ENCODE data around the gene MANF. TPM values are rescaled to one million over a fixed set of nuclear protein-coding genes. Genes with fewer than 3 reads are reported as not detected.

Gene MANF
- total and polyA plus RNA-seq, 2 of the 13 experiments (the other 11 are each of a cell fraction or from before 2014, with no cell fraction given) = 55.4 to 269 TPM

DNA sequence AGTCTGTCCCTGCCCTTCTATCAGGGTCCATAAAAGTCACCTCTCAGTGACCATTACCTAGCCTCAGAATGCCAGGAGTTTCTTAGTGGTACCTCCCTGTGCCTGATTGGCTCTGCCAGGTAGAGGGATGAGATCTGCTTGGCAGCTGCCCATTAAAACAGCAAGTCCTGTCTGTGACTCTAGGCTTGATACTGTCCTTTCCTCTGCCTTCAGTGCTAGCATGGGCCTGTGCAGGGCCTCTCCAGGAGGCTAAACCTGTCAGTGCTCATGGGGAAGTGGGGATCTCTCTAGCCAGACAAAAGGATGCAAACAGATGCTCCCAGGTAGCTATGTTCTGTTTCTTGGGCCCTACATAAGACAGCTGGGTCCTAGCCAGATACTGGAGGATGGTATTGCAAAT is 10.0 kb upstream of the MANF start:
- ATAC-seq = no peak
- in situ Hi-C loops (cut with HindIII; ENCODE audit: extremely low pct_ligation_motif_present, low pct_unique_long_range_greater_than_20kb) = loop anchor here (10.0 kb wide), 1 partner anchor 270 kb away; no protein-coding TSS in a partner anchor

DNA sequence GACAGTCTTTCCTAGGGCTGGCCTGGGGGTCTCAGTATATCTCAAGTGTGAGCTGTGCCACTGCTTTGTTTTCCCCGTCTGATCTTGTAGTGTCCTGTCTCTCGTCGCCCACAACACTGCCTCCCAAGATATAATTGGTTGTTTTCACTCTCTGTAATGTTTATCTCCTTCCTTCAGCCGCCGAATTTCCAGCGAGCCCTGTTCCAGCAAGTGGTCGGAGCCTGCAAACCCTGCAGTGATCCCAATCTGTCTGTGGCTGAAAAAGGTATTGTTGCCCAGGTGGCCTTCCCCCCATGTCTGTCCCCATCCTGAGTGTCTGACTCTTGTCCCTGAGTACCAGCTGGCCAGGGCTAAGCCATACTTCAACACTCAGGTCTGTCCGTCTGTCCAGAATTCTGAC is 9.5 kb upstream of the MANF start:
- Histone ChIP-seq H4K20me1 (ENCODE audit: insufficient read depth, low read length) (no peaks in the 10 kb centered on the region), H3K4me3 (replicated peaks in 1 of 3; ENCODE audit: insufficient read depth in 1 of 3, low read depth in 2 of 3, low read length in 3 of 3) (no peak overlapping the region), H2AFZ (ENCODE audit: low read length) (no peak overlapping the region), H3K4me1 (ENCODE audit: insufficient read depth, low read length) (peaks cover 4% of the 10 kb centered on the region), H3K27me3 (ENCODE audit: control insufficient read depth in 1 of 2, insufficient read depth in 2 of 2, low read length in 2 of 2) (peaks cover 9 to 60% of the 10 kb centered on the region in 2 experiments; a peak in 4 of 5 replicates), H3K9ac (ENCODE audit: insufficient read depth, low read depth, low read length) (no peak overlapping the region), H3K27ac (ENCODE audit: extremely low read length, insufficient read depth, low read length) (no peak overlapping the region), H3K79me2 (ENCODE audit: insufficient read depth, low read length) (no peaks in the 10 kb centered on the region), H3K4me2 (ENCODE audit: low read depth, low read length) (no peak overlapping the region), H3K9me3 (ENCODE audit: low read length) (no peaks in the 10 kb centered on the region), H3K36me3 (replicated peaks in 1 of 2; ENCODE audit: control insufficient read depth in 1 of 2, insufficient read depth in 2 of 2, low read length in 2 of 2) (no peaks in the 10 kb centered on the region)
- 9% methylated on average over 8 of the region's 8 CpGs for WGBS (ENCODE audit: low lambda C conversion rate)
- ATAC-seq = no peak
- intact Hi-C loops (cut with micrococcal nuclease; ENCODE audit: unreplicated experiment) = no loop called here
- ChIA-PET CTCF (ENCODE audit: low intra/inter-chr PET ratio, low total read pairs) (no interaction called here), POLR2A (no interaction called here)
- no peak for DNase-seq (ENCODE audit: low spot score)
- no peak for FAIRE-seq
- in situ Hi-C loops (cut with HindIII; ENCODE audit: extremely low pct_ligation_motif_present, low pct_unique_long_range_greater_than_20kb) = loop anchor here (10.0 kb wide), 1 partner anchor 271 kb away; no protein-coding TSS in a partner anchor
- BruUV-seq (replicated peaks) = no TSS peak
- TF ChIP-seq ZMYM4 (CRISPR knock-in tag; IDR thresholded peaks at IDR 0.05) = no peak
- no peak for TF ChIP-seq ZNF510 (CRISPR knock-in tag; IDR thresholded peaks at IDR 0.05; ENCODE audit: low read depth)
- TF ChIP-seq ZNF441 (CRISPR knock-in tag; IDR thresholded peaks at IDR 0.05; ENCODE audit: borderline replicate concordance) = no peak
- TF ChIP-seq, protein P1, sequence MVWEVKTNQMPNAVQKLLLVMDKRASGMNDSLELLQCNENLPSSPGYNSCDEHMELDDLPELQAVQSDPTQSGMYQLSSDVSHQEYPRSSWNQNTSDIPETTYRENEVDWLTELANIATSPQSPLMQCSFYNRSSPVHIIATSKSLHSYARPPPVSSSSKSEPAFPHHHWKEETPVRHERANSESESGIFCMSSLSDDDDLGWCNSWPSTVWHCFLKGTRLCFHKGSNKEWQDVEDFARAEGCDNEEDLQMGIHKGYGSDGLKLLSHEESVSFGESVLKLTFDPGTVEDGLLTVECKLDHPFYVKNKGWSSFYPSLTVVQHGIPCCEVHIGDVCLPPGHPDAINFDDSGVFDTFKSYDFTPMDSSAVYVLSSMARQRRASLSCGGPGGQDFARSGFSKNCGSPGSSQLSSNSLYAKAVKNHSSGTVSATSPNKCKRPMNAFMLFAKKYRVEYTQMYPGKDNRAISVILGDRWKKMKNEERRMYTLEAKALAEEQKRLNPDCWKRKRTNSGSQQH (CRISPR knock-in tag; IDR thresholded peaks at IDR 0.05; ENCODE audit: low read depth) = no peak
- TF ChIP-seq, protein P2, sequence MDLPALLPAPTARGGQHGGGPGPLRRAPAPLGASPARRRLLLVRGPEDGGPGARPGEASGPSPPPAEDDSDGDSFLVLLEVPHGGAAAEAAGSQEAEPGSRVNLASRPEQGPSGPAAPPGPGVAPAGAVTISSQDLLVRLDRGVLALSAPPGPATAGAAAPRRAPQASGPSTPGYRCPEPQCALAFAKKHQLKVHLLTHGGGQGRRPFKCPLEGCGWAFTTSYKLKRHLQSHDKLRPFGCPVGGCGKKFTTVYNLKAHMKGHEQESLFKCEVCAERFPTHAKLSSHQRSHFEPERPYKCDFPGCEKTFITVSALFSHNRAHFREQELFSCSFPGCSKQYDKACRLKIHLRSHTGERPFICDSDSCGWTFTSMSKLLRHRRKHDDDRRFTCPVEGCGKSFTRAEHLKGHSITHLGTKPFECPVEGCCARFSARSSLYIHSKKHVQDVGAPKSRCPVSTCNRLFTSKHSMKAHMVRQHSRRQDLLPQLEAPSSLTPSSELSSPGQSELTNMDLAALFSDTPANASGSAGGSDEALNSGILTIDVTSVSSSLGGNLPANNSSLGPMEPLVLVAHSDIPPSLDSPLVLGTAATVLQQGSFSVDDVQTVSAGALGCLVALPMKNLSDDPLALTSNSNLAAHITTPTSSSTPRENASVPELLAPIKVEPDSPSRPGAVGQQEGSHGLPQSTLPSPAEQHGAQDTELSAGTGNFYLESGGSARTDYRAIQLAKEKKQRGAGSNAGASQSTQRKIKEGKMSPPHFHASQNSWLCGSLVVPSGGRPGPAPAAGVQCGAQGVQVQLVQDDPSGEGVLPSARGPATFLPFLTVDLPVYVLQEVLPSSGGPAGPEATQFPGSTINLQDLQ (CRISPR knock-in tag; IDR thresholded peaks at IDR 0.05) = no peak
- TF ChIP-seq ZNF460 (CRISPR knock-in tag; IDR thresholded peaks at IDR 0.05; ENCODE audit: borderline replicate concordance) = no peak
- no peak for TF ChIP-seq MTF1 (CRISPR knock-in tag; IDR thresholded peaks at IDR 0.05)
- TF ChIP-seq ZNF569 (CRISPR knock-in tag; IDR thresholded peaks at IDR 0.05; ENCODE audit: borderline replicate concordance) = no peak

More for the DNA sequence above, 10.0 kb upstream of the MANF start:
- Histone ChIP-seq H3K4me3 (replicated peaks in 1 of 3; ENCODE audit: insufficient read depth in 1 of 3, low read depth in 2 of 3, low read length in 3 of 3) (no peak overlapping the region), H3K27ac (ENCODE audit: extremely low read length, insufficient read depth, low read length) (no peak overlapping the region), H3K27me3 (ENCODE audit: control insufficient read depth in 1 of 2, insufficient read depth in 2 of 2, low read length in 2 of 2) (peaks cover 7 to 60% of the 10 kb centered on the region in 2 experiments; a peak in 4 of 5 replicates), H3K9ac (ENCODE audit: insufficient read depth, low read depth, low read length) (no peak overlapping the region), H3K4me2 (ENCODE audit: low read depth, low read length) (no peak overlapping the region), H4K20me1 (ENCODE audit: insufficient read depth, low read length) (no peaks in the 10 kb centered on the region), H3K79me2 (ENCODE audit: insufficient read depth, low read length) (no peaks in the 10 kb centered on the region), H3K4me1 (ENCODE audit: insufficient read depth, low read length) (no peaks in the 10 kb centered on the region), H2AFZ (ENCODE audit: low read length) (no peak overlapping the region), H3K36me3 (replicated peaks in 1 of 2; ENCODE audit: control insufficient read depth in 1 of 2, insufficient read depth in 2 of 2, low read length in 2 of 2) (no peaks in the 10 kb centered on the region), H3K9me3 (ENCODE audit: low read length) (no peaks in the 10 kb centered on the region)
- intact Hi-C loops (cut with micrococcal nuclease; ENCODE audit: unreplicated experiment) = no loop called here
- FAIRE-seq (no peak), DNase-seq (ENCODE audit: low spot score) (no peak)
- BruUV-seq (replicated peaks) = no TSS peak
- no peak for TF ChIP-seq HDAC2 (CRISPR knock-in tag; IDR thresholded peaks at IDR 0.05)
- TF ChIP-seq GABPB1 (CRISPR knock-in tag; IDR thresholded peaks at IDR 0.05) = no peak
- TF ChIP-seq, protein P3, sequence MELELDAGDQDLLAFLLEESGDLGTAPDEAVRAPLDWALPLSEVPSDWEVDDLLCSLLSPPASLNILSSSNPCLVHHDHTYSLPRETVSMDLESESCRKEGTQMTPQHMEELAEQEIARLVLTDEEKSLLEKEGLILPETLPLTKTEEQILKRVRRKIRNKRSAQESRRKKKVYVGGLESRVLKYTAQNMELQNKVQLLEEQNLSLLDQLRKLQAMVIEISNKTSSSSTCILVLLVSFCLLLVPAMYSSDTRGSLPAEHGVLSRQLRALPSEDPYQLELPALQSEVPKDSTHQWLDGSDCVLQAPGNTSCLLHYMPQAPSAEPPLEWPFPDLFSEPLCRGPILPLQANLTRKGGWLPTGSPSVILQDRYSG (CRISPR knock-in tag; IDR thresholded peaks at IDR 0.05) = no peak
- TF ChIP-seq, protein P4, sequence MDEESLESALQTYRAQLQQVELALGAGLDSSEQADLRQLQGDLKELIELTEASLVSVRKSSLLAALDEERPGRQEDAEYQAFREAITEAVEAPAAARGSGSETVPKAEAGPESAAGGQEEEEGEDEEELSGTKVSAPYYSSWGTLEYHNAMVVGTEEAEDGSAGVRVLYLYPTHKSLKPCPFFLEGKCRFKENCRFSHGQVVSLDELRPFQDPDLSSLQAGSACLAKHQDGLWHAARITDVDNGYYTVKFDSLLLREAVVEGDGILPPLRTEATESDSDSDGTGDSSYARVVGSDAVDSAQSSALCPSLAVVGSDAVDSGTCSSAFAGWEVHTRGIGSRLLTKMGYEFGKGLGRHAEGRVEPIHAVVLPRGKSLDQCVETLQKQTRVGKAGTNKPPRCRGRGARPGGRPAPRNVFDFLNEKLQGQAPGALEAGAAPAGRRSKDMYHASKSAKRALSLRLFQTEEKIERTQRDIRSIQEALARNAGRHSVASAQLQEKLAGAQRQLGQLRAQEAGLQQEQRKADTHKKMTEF (CRISPR knock-in tag; IDR thresholded peaks at IDR 0.05) = no peak
- CTCF ChIA-PET (ENCODE audit: low intra/inter-chr PET ratio, low total read pairs) = no interaction called here
- POLR2A ChIA-PET = no interaction called here

Data from HepG2 (cell line).